Stomach (tissue), 4 donors: ENCODE measurements around the gene ADAM20.

Experiments
- CTCF ChIP-seq, 7 experiments: fragments of 450-650 bp in 4 of 7; fragments of 200-600 bp in 3 of 7; sonication (generic) in 3 of 7; IDR thresholded peaks; one replicate each; pipeline ENCODE4 v1.5.1; 2016 to 2019; ENCODE audit warnings: antibody characterized with exemption in 7 of 7, control low read depth in 2 of 7, mild to moderate bottlenecking in 1 of 7
- EP300 ChIP-seq: sonication (generic); formaldehyde crosslinking; IDR thresholded peaks from one replicate; pipeline ENCODE4 v1.6.1; 2017; ENCODE audit warnings: antibody characterized with exemption
- POLR2A ChIP-seq, 4 donors: fragments of 450-650 bp; IDR thresholded peaks; one replicate each; pipeline ENCODE4 v1.6.1; 2016; ENCODE audit warnings: antibody characterized with exemption in 4 of 4, control low read depth in 2 of 4, mild to moderate bottlenecking in 1 of 4, moderate library complexity in 1 of 4

- TF ChIP-seq CTCF (IDR thresholded peaks at IDR 0.05) (no peak), EP300 (no peak), POLR2A (IDR thresholded peaks at IDR 0.05) (no peak)
Measured at GRCh38 chr14:70573050-70573449, 38.2 kb upstream of the ADAM20 start.
